MCF 10A (cell line): ENCODE results near the gene FBN1. TPM values are rescaled to one million over a fixed set of nuclear protein-coding genes. Genes with fewer than 3 reads are reported as not detected.

Experiments
- BruUV-seq: library from RNA; stranded (reverse); fragments of 400-500 nt; replicated peaks from 2 replicates; lab custom pipeline; 2021; lab: Mats Ljungman, UMichigan
- CTCF ChIA-PET: fragments of 300-600 bp; sonication (Branson Sonifier 250); formaldehyde crosslinking; extraction: SDS; loops from one replicate; lab custom pipeline; 2021; ENCODE audit warnings: antibody characterized with exemption, inconsistent platforms; lab: Yijun Ruan, JAX
- POLR2A ChIA-PET: fragments of 300-600, 350-650 bp; sonication (Branson Sonifier 250); formaldehyde crosslinking; extraction: SDS; loops from one replicate; lab custom pipeline; 2020; ENCODE audit warnings: antibody characterized with exemption, inconsistent platforms; lab: Yijun Ruan, JAX
- DNase-seq: peaks from one replicate; pipeline ENCODE4 v3.0.0-alpha.2; 2018; ENCODE audit not compliant: unreplicated experiment
- H3K27ac Mint-ChIP-seq: one replicate; pipeline ENCODE4 v1.8.0; 2022; ENCODE audit warnings: mild to moderate bottlenecking, low read depth, mixed read lengths; ENCODE audit not compliant: unreplicated experiment
- H3K27me3 Mint-ChIP-seq: one replicate; pipeline ENCODE4 v1.8.0; 2022; ENCODE audit warnings: mixed read lengths; ENCODE audit not compliant: insufficient read depth, unreplicated experiment
- H3K36me3 Mint-ChIP-seq: one replicate; pipeline ENCODE4 v1.8.0; 2022; ENCODE audit warnings: mild to moderate bottlenecking, moderate library complexity, mixed read lengths; ENCODE audit not compliant: insufficient read depth, unreplicated experiment
- H3K4me1 Mint-ChIP-seq: one replicate; pipeline ENCODE4 v1.8.0; 2022; ENCODE audit warnings: mixed read lengths; ENCODE audit not compliant: insufficient read depth, unreplicated experiment
- H3K4me3 Mint-ChIP-seq: one replicate; pipeline ENCODE4 v1.8.0; 2022; ENCODE audit warnings: mild to moderate bottlenecking, moderate library complexity, mixed read lengths; ENCODE audit not compliant: unreplicated experiment
- H3K9me3 Mint-ChIP-seq: one replicate; pipeline ENCODE4 v1.8.0; 2022; ENCODE audit warnings: mixed read lengths; ENCODE audit not compliant: unreplicated experiment
- CTCF ChIP-seq: fragments of 200-600 bp; IDR thresholded peaks from one replicate; pipeline ENCODE4 v1.8.0; 2022; ENCODE audit warnings: antibody characterized with exemption, mild to moderate bottlenecking; ENCODE audit not compliant: unreplicated experiment
- intact Hi-C: fragments of 100-400 bp; cut with micrococcal nuclease; formaldehyde crosslinking; loops from 2 replicates; pipeline ENCODE4 v1.14.1; 2022
- total RNA-seq: library from RNA; stranded (reverse); gene quantifications from 2 replicates; pipeline ENCODE4 v1.2.3, GENCODE V29; 2022

FBN1 gene
- total RNA-seq, 1 experiment from 2014 or later: 14.3 TPM

DNA sequence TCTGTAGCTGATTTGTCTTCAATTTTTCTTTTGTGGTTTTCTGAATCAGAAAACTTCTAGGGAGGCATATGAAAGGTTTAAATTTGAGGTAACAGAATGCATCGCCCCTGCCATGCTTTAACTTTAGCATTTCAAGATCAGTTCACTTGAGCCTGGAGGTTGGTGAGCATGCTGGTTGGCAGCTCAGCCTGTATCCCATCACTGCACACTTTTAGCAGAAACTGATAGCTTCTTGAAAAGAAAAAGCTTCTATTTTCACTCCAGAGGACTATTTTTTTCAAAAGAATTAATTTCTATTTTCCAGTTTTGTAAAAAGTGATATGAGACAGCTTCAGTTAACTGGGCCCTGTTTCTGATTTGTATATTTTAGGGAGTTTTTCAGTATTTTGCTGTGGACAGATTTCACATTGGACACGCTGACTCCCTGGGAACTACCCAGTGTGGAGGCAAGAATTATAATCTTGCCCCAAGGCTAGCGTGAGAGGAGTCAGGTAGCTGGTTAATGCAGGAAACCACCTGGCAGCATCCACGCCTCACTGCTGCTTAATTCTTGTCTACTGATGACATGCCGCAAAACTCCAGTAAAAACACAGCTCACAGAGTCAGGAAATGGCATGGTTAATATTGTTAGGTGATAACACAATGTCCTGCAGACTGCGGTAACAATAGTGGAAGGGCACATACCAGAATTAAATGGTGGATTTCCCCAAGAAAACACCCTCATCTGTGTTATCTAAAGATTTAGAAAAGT lies 242.9 kb downstream of the FBN1 start:
- TF ChIP-seq CTCF: no peak
- DNase-seq: no peak
- H3K27me3 Mint-ChIP-seq: no peaks in the 10 kb centered on the region
- H3K9me3 Mint-ChIP-seq: no peaks in the 10 kb centered on the region
- ChIA-PET CTCF (interaction anchor here (0.6 kb wide), 1 partner anchor 72 kb away, joined by 3 read pairs; no protein-coding TSS in a partner anchor), POLR2A (no interaction called here)
- no TSS peak for BruUV-seq
- H3K27ac Mint-ChIP-seq: no peak overlapping the region
- intact Hi-C loops: no loop called here
- H3K4me3 Mint-ChIP-seq: no peak overlapping the region
- peaks cover 21% of the 10 kb centered on the region for H3K4me1 Mint-ChIP-seq
- H3K36me3 Mint-ChIP-seq: no peaks in the 10 kb centered on the region

DNA sequence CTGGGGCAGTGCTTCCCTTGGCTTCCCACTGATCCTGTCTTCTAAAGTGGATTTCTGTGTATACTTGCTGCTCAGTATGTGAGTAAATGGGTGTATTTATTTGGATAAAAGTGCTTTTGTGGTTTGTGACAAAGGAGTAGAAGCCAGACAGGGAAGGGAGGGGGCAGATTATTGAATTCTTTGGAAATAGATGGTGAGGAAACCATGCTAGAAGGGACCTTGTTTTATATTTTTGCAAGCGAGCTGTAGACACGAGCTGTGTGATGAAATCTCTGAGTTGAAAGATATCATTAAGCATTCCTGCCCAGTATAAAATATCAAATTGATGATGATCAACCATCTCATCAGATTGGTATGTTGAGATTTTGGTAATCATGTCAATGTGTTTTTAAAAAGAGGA lies 245.4 kb downstream of the FBN1 start:
- DNase-seq: no peak
- peaks cover 29% of the 10 kb centered on the region for H3K4me1 Mint-ChIP-seq
- peak overlapping the region; percentile 27 for H3K27ac Mint-ChIP-seq
- no peak overlapping the region for H3K4me3 Mint-ChIP-seq
- CTCF ChIA-PET: interaction anchor here (1.6 kb wide), 1 partner anchor 12 kb away, joined by 3 read pairs; no protein-coding TSS in a partner anchor
- no peaks in the 10 kb centered on the region for H3K27me3 Mint-ChIP-seq
- H3K36me3 Mint-ChIP-seq: no peaks in the 10 kb centered on the region
- POLR2A ChIA-PET: interaction anchor here (1.3 kb wide), 1 partner anchor 15 kb away, joined by 5 read pairs; no protein-coding TSS in a partner anchor
- no peak for TF ChIP-seq CTCF
- H3K9me3 Mint-ChIP-seq: no peaks in the 10 kb centered on the region
- intact Hi-C loops: no loop called here
- BruUV-seq: no TSS peak

- no peak overlapping the region for H3K27ac Mint-ChIP-seq
Measured at GRCh38 chr15:48397841-48398240, 247.7 kb downstream of the FBN1 start.

More at GRCh38 chr15:48397841-48398240, 247.7 kb downstream of the FBN1 start:
- DNase-seq: no peak
- no peaks in the 10 kb centered on the region for H3K9me3 Mint-ChIP-seq
- TF ChIP-seq CTCF: no peak
- H3K4me3 Mint-ChIP-seq: no peak overlapping the region
- H3K4me1 Mint-ChIP-seq: peaks cover 41% of the 10 kb centered on the region
- BruUV-seq: no TSS peak
- intact Hi-C loops: no loop called here
- ChIA-PET CTCF (no interaction called here), POLR2A (no interaction called here)
- H3K27me3 Mint-ChIP-seq: no peaks in the 10 kb centered on the region
- H3K36me3 Mint-ChIP-seq: no peaks in the 10 kb centered on the region
